Fibroblast of lung (primary cell): ENCODE measurements around the gene GYPC. TPM values are rescaled to one million over a fixed set of nuclear protein-coding genes. Genes with fewer than 3 reads are reported as not detected.

ENCODE experiments used
- DNase-seq, 2 donors: peaks; one replicate each; pipeline versions ENCODE4 v3.0.0 to v3.0.0-alpha.2; 2010; ENCODE audit warnings: low read depth in 2 of 2
- H2AFZ ChIP-seq: 2 replicates; pipeline ENCODE4 v1.5.1; 2012; ENCODE audit warnings: low read length, control low read depth, inconsistent platforms
- H3K27ac ChIP-seq: 2 replicates; pipeline ENCODE4 v1.5.1; 2011; ENCODE audit warnings: low read length, control low read depth; ENCODE audit not compliant: insufficient read depth
- H3K27me3 ChIP-seq: 2 replicates; pipeline ENCODE4 v1.5.1; 2011; ENCODE audit warnings: mild to moderate bottlenecking, low read length; ENCODE audit not compliant: control insufficient read depth, insufficient read depth
- H3K36me3 ChIP-seq: 2 replicates; pipeline ENCODE4 v1.5.1; 2011; ENCODE audit warnings: low read length; ENCODE audit not compliant: control insufficient read depth, insufficient read depth
- H3K4me1 ChIP-seq: 2 replicates; pipeline ENCODE4 v1.5.1; 2011; ENCODE audit warnings: low read length; ENCODE audit not compliant: control insufficient read depth, insufficient read depth; ENCODE audit errors: extremely low read depth
- H3K4me2 ChIP-seq: 2 replicates; pipeline ENCODE4 v1.5.1; 2011; ENCODE audit warnings: low read length, control low read depth; ENCODE audit not compliant: insufficient read depth; ENCODE audit errors: extremely low read depth
- H3K4me3 ChIP-seq, 4 experiments: fragments of 200-600 bp in 1 of 4; sonication (generic) in 1 of 4; replicated peaks in 1 of 4; 2 replicates each; pipeline ENCODE4 v1.5.1; 2011 to 2016; ENCODE audit warnings: low read length in 4 of 4, low read depth in 3 of 4, mild to moderate bottlenecking in 3 of 4, control low read depth in 2 of 4, inconsistent platforms in 1 of 4, mixed read lengths in 1 of 4; ENCODE audit not compliant: insufficient read depth in 1 of 4; ENCODE audit errors: control extremely low read depth in 1 of 4
- H3K79me2 ChIP-seq: 2 replicates; pipeline ENCODE4 v1.5.1; 2012; ENCODE audit warnings: mild to moderate bottlenecking, low read length, inconsistent platforms; ENCODE audit not compliant: control insufficient read depth, insufficient read depth
- H3K9ac ChIP-seq: 2 replicates; pipeline ENCODE4 v1.5.1; 2011; ENCODE audit warnings: mild to moderate bottlenecking, low read length, control low read depth; ENCODE audit not compliant: insufficient read depth
- H3K9me3 ChIP-seq: 2 replicates; pipeline ENCODE4 v1.5.1; 2012; ENCODE audit warnings: low read depth, low read length; ENCODE audit not compliant: control insufficient read depth, insufficient read depth
- H4K20me1 ChIP-seq: 2 replicates; pipeline ENCODE4 v1.5.1; 2011; ENCODE audit warnings: low read length; ENCODE audit not compliant: control insufficient read depth, insufficient read depth; ENCODE audit errors: extremely low read depth
- EZH2 ChIP-seq: IDR thresholded peaks from 2 replicates; pipeline ENCODE4 v1.5.1; 2012; ENCODE audit warnings: low read length, control low read depth, mild to moderate bottlenecking; ENCODE audit errors: missing control alignments
- polyA plus RNA-seq, 2 donors: library from polyadenylated mRNA; depleted of rRNA in 1 of 2; stranded (reverse) in 1 of 2; unstranded in 1 of 2; fragments of >200 nt; gene quantifications; 2 replicates each; pipeline ENCODE4 v1.2.1, GENCODE V29; 2011 to 2012; ENCODE audit warnings: missing spikeins in 1 of 2
- total RNA-seq: library from RNA; depleted of rRNA; stranded (reverse); fragments of >200 nt; gene quantifications from 2 replicates; pipeline ENCODE4 v1.2.1, GENCODE V29; 2014
- TF ChIP-seq, protein P1 (sequence below), 2 donors: IDR thresholded peaks in 1 of 2; conservative IDR thresholded peaks in 1 of 2; 1 replicate in 1 of 2; 2 replicates in 1 of 2; pipeline ENCODE4 v1.5.1; 2011 to 2012; ENCODE audit warnings: low read length in 2 of 2, control low read depth in 1 of 2, inconsistent platforms in 1 of 2, low read depth in 1 of 2, mild to moderate bottlenecking in 1 of 2

Gene GYPC
- total and polyA plus RNA-seq, 2 donors (not counting 1 experiment from before 2014, with no cell fraction given) = 135 to 167 TPM

DNA sequence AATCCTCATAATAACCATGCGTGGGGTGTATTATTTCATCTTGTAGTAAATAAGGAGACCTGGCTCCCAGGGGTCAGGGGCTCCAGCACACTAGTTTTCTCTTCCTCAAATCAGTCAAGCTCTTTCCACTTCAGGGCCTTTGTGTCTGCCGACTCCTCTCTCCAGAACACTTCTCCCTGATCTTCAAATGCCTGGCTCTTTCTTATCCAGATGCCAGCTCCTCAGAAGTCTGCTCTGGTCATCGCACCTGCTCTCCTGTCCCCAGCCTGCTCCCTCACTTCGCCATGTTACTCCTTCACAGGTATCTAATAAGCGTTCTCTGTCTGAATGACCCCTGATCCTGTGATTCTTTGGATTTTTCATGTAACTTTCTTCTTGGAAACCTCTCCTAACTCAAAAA is 62.0 kb downstream of the GYPC start:
- H3K9me3 ChIP-seq = no peaks in the 10 kb centered on the region
- H3K4me3 ChIP-seq = no peak overlapping the region
- H3K79me2 ChIP-seq = no peaks in the 10 kb centered on the region
- H3K4me2 ChIP-seq = no peak overlapping the region
- TF ChIP-seq, protein P1, sequence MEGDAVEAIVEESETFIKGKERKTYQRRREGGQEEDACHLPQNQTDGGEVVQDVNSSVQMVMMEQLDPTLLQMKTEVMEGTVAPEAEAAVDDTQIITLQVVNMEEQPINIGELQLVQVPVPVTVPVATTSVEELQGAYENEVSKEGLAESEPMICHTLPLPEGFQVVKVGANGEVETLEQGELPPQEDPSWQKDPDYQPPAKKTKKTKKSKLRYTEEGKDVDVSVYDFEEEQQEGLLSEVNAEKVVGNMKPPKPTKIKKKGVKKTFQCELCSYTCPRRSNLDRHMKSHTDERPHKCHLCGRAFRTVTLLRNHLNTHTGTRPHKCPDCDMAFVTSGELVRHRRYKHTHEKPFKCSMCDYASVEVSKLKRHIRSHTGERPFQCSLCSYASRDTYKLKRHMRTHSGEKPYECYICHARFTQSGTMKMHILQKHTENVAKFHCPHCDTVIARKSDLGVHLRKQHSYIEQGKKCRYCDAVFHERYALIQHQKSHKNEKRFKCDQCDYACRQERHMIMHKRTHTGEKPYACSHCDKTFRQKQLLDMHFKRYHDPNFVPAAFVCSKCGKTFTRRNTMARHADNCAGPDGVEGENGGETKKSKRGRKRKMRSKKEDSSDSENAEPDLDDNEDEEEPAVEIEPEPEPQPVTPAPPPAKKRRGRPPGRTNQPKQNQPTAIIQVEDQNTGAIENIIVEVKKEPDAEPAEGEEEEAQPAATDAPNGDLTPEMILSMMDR (conservative IDR thresholded peaks at IDR 0.05 in 1 of 2, IDR thresholded peaks at IDR 0.05 in 1 of 2; ENCODE audit: low read depth in 1 of 2, low read length in 2 of 2) = no peak
- TF ChIP-seq EZH2 = no peak
- no peaks in the 10 kb centered on the region for H3K4me1 ChIP-seq
- no peaks in the 10 kb centered on the region for H4K20me1 ChIP-seq
- H3K27me3 ChIP-seq = no peaks in the 10 kb centered on the region
- H3K36me3 ChIP-seq = no peaks in the 10 kb centered on the region
- DNase-seq = no peak
- H3K27ac ChIP-seq = no peak overlapping the region
- no peak overlapping the region for H2AFZ ChIP-seq
- H3K9ac ChIP-seq = no peak overlapping the region

DNA sequence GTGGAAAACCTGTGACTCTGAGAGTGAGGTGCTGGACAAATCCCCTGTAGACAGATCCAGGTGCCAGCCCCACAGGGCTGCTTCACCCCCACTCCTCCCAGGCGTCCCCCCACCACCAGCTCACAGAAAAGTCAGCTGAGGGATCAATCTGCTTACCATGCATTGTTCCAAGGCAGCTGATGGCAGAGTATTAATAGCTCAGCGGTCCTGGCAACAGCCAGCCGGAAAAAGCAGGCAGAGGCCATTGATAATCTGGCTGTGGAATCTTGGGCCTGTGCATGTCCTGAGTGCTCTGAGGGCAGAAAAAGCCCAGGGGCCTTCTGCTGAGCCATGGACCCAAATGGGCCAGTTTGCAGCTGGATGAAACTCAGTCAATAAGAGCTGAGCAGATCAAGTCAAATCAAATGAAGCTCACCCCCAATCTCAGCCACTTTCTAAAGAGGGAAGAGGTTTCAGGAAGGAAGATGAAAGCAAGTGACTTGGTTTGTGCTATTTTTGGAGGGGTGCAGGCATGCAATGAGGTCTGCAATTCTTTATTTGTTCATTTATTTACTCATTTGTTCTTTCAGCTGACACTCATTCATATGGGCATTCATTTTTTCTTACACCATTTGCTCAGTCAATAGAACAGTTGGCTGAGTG is 63.4 kb downstream of the GYPC start:
- no peak overlapping the region for H3K27ac ChIP-seq
- H2AFZ ChIP-seq = no peak overlapping the region
- no peaks in the 10 kb centered on the region for H3K9me3 ChIP-seq
- H3K79me2 ChIP-seq = no peaks in the 10 kb centered on the region
- H3K4me3 ChIP-seq = no peak overlapping the region
- H3K4me2 ChIP-seq = no peak overlapping the region
- no peaks in the 10 kb centered on the region for H4K20me1 ChIP-seq
- H3K4me1 ChIP-seq = no peaks in the 10 kb centered on the region
- H3K36me3 ChIP-seq = no peaks in the 10 kb centered on the region
- H3K27me3 ChIP-seq = no peaks in the 10 kb centered on the region
- no peak for DNase-seq
- TF ChIP-seq, protein P1 (conservative IDR thresholded peaks at IDR 0.05 in 1 of 2, IDR thresholded peaks at IDR 0.05 in 1 of 2; ENCODE audit: low read depth in 1 of 2, low read length in 2 of 2) = no peak
- TF ChIP-seq EZH2 = no peak
- no peak overlapping the region for H3K9ac ChIP-seq

DNA sequence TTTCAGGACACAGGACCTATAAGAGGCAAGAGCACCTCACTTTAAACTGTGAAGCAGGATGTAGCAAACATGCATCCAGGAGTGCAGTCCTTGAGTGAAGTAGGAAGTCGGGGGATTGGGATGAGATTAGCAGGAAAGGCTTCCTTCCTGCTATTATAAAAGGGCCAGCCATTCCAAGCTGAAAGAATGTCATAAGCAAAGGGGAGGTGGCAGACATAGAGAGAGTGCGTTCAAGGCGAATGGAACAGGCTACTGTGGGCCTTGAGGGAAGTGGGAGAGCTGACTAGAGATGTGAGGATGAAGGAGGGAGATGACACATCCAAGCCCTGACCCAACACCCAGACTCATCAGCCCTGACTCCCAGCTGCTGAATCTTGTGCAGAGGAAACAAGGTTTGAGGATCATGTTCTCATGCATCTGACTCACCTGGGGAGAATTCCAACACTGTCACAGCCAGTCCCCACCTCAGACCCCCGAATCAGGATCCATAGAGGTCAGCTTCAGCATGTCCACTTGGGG is 63.9 kb downstream of the GYPC start:
- H3K27ac ChIP-seq = no peak overlapping the region
- no peak overlapping the region for H3K4me2 ChIP-seq
- no peaks in the 10 kb centered on the region for H4K20me1 ChIP-seq
- no peaks in the 10 kb centered on the region for H3K36me3 ChIP-seq
- H3K27me3 ChIP-seq = no peaks in the 10 kb centered on the region
- no peak overlapping the region for H3K4me3 ChIP-seq
- H3K4me1 ChIP-seq = no peaks in the 10 kb centered on the region
- H3K9me3 ChIP-seq = no peaks in the 10 kb centered on the region
- no peak for TF ChIP-seq EZH2
- TF ChIP-seq, protein P1 (conservative IDR thresholded peaks at IDR 0.05 in 1 of 2, IDR thresholded peaks at IDR 0.05 in 1 of 2; ENCODE audit: low read depth in 1 of 2, low read length in 2 of 2) = no peak
- no peaks in the 10 kb centered on the region for H3K79me2 ChIP-seq
- no peak for DNase-seq
- no peak overlapping the region for H3K9ac ChIP-seq
- no peak overlapping the region for H2AFZ ChIP-seq
